OCI-LY7 (cell line): ENCODE results near the gene XPR1.

Source experiments
- EZH2phosphoT487 ChIP-seq: fragments of 200-600 bp; sonication (generic); IDR thresholded peaks from 2 replicates; pipeline ENCODE4 v1.6.1; 2018; ENCODE audit warnings: low read depth, borderline replicate concordance, mild to moderate bottlenecking, mixed run types, antibody characterized with exemption, low read length, moderate library complexity, mixed read lengths
- TF ChIP-seq, protein P1 (sequence below): fragments of 200-600 bp; sonication (generic); conservative IDR thresholded peaks from 2 replicates; pipeline ENCODE4 v1.5.1; 2014; ENCODE audit warnings: mild to moderate bottlenecking, antibody characterized with exemption, low read length, moderate library complexity, mixed read lengths

DNA sequence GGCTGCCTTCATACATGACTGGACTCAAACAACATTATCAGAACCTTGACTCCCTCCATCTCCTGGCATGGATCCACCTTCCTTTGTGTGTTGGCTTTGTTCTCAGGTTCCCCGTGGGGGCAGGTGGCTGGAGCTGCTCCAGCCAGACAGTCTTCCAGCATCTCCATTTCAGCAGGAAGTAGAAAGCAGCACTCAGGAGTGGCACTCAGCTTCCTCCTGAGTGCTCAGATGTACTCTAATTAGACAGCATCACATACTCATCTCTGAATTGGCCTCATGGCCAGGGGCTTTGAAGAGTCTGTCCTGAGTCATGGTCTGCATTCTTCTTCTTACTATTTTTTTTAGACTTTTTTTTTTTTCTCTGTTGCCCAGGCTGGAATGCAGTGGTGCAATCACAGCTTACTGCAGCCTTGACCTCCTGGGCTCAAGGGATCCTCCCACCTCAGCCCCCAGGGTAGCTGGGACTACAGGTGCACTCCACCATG is 45.1 kb upstream of the XPR1 start:
- TF ChIP-seq, protein P1, sequence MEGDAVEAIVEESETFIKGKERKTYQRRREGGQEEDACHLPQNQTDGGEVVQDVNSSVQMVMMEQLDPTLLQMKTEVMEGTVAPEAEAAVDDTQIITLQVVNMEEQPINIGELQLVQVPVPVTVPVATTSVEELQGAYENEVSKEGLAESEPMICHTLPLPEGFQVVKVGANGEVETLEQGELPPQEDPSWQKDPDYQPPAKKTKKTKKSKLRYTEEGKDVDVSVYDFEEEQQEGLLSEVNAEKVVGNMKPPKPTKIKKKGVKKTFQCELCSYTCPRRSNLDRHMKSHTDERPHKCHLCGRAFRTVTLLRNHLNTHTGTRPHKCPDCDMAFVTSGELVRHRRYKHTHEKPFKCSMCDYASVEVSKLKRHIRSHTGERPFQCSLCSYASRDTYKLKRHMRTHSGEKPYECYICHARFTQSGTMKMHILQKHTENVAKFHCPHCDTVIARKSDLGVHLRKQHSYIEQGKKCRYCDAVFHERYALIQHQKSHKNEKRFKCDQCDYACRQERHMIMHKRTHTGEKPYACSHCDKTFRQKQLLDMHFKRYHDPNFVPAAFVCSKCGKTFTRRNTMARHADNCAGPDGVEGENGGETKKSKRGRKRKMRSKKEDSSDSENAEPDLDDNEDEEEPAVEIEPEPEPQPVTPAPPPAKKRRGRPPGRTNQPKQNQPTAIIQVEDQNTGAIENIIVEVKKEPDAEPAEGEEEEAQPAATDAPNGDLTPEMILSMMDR: no peak
- no peak for TF ChIP-seq EZH2phosphoT487
